Stimulated activated CD8-positive, alpha-beta memory T cell treated with anti-CD3 and anti-CD28 coated beads, Interleukin-2, amount 100 ng/mL, for 1 hour (primary cell): ENCODE measurements around the gene ZDHHC9.
"Not testable (repeated sequence)": the region's sequence is repeated elsewhere in the genome, so short reads cannot be mapped to it uniquely, and the experiment has no call there.

Experiments used
- DNase-seq, 2 donors: peaks; one replicate each; pipeline ENCODE4 v3.0.0-alpha.2; 2020; ENCODE audit warnings: low read depth in 2 of 2

The ZDHHC9 gene

DNA sequence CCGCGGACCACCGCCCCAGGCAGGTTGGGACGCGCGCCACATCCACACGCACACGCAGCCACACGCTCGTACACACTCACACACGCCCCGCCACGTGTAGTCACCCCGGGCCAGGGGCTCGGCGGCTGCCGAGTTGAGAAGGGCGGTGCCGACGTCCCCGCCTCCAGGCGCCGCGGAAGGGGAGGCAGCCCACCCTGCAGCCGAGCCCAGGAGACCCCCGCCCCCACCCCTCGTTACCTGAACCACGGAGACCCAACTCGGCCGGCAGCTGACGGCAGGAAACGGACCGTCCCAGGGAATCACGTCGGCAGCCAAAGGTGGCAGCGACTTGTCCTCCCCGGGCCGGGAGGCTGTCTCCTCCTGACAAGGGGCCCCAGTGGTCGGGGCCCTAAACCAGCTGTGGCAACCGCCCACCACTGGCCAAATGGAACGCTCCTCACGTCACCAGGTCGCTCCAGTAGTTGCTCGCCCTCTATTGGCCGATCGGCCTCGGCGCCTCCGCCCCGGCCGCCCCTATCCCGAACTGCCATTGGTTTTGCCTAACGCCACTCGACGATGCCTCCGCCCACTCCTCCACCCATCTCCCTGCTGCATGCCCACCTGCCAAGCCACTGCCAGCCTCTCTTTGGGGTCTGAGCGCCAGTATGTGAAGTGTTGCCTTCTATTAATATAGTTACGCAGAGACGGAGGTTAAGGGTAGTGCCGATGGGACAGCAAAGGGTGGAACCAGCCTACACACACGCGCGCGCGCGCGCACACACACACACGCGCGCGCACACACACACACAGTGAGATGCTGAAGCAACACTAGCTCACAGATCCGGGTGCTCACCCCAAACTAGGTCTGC is at the start of gene ZDHHC9:
TSS of gene ZDHHC9 (minus strand) at position 428 of the 848 bp plus-strand sequence. CDS start 1,941 bp downstream, outside the sequence.
- DNase-seq: peak; percentile 67 to 72

DNA sequence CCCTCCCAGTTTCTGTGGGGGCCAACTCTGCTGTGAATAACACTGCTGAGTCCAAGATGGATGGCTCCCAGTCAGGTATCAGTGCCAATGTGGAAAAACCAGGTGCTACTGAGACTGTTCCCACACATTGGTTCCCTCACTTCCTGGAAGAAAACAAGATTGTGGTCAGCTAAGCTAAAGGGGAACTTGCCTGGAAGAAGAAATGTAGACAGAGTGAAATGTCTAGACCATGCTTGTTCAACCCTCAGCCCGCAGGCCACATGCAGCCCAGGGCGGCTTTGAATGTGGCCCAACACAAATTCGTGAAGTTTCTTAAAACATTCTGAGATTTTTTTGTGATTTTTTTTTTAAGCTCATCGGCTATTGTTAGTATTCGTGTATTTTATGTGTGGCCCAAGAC is 33.7 kb upstream of the ZDHHC9 start:
- DNase-seq: no peak

DNA sequence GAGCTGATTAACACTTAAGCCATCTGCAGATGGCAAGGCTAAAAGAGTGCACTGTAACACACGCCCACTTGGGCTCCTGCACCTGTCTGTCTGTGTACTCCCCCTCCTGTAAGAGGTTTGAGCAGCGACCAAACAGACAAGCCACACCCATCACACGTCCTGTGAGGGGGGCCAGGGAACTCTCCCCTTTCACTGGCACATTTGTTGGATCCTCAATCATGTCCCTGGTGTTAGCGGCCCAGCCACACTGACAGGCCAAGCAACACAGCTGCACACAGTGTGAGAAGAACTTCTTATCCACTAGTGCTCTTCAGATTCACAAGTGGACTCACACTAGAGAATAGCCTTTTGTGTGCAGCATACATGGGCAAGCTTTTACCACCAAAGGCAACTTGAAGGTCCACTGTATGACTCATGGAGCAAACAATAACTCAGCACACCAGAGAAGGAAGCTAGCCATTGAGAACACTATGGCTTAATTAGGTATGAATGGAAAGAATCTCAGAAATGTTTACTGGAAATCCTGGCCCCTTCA is 33.2 kb upstream of the ZDHHC9 start:
- DNase-seq: no peak

DNA sequence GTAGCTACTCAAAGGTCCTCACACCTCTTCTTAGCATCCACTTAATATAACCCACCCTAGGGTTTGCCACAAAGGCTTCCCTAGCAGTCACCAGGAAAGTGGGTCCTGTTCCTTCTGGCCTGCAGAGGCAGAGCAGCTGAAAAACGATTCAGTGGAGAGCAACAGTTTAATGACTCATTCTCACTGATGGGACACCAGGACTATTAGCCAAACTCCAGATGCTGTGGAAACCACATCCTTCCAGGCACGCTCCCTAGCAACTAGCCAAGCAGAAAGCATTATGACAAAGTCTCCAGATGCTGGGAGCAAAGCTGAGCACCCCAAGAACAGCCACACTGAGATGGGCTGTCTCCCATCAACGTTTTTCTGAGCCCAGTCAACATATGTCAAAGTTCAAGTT is 32.0 kb upstream of the ZDHHC9 start:
- DNase-seq: no peak

DNA sequence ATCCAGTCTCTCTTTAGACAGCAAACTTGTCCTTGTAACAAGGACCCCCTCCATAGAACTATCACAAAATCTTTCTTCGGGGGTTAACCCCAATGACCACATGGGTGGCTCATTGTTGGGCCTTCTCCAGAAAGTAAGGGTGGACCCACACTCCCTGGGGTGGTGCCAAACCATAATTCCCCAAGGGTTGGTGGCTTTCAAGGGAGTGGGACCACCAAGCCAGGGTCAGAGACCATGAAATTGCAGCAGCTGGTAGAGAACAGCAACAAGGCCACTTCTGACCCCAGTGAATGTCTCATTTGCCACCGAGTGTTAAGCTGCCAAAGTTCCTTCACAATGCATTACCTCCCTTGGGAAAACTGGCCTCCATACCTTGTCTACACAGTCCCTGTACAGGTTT is 28.8 kb upstream of the ZDHHC9 start:
- no peak for DNase-seq

DNA sequence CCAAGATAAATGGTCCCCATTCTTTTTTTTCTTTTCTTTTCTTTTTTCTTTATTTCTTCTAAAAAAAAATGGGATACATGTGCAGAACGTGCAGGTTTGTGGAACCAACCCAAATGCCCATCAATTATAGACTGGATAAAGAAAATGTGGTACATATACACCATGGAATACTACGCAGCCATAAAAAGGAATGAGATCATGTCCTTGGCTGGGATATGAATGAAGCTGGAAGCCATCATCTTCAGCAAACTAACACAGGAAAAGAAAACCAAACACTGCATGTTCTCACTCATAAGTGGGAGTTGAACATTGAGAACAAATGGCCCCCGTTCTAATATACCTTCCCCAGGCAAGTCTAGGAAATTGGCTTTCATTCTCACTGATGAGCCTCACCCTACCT is 22.6 kb upstream of the ZDHHC9 start:
- not testable (repeated sequence) for DNase-seq

DNA sequence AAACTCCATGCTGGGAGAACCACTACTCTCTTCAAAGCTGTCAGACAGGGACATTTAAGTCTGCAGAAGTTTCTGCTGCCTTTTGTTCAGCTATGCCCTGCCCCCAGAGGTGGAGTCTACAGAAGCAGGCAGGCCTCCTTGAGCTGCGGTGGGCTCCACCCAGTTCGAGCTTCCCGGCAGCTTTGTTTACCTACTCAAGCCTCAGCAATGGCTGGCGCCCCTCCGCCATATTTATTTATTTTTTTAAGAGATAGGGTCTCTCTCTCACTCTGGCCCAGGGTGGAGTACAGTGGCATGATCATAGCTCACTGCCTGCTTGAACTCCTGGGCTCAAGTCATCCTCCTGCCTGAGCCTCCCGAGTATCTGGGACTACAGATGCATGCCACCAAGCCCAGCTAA is 15.4 kb upstream of the ZDHHC9 start:
- DNase-seq: not testable (repeated sequence)

DNA sequence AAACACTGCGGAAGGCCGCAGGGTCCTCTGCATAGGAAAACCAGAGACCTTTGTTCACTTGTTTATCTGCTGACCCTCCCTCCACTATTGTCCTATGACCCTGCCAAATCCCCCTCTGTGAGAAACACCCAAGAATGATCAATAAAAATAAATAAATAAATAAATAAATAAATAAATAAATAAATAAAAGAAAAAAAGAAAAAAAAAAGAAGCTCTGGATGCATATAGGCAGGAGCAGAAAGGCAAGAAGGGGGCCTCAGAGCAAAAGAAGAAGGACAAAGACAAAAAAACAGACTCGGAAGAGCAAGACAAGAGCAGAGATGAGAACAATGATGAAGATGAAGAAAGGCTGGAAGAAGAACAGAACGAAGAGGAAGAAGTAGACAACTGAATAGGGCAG is 8.1 kb upstream of the ZDHHC9 start:
- DNase-seq: not testable (repeated sequence)

DNA sequence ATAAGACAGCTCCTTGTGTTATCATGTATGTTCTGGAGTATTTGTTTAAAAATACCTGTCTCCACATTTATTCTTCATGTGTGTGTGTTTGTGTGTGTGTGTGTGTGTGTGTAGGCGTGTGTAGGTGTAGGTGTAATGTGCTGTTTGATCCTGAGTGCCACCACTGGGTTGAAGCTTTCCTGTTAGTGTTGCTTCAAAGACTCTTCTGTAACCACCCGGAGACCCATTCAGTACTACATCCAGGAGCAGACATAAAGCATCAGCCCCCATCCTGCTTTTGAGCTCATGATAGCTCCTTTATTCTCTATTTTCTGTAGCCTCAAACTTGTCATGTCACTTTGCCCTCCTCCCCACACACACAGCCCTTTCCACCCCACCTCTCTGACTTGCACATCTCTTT is 3.0 kb upstream of the ZDHHC9 start:
- no peak for DNase-seq

DNA sequence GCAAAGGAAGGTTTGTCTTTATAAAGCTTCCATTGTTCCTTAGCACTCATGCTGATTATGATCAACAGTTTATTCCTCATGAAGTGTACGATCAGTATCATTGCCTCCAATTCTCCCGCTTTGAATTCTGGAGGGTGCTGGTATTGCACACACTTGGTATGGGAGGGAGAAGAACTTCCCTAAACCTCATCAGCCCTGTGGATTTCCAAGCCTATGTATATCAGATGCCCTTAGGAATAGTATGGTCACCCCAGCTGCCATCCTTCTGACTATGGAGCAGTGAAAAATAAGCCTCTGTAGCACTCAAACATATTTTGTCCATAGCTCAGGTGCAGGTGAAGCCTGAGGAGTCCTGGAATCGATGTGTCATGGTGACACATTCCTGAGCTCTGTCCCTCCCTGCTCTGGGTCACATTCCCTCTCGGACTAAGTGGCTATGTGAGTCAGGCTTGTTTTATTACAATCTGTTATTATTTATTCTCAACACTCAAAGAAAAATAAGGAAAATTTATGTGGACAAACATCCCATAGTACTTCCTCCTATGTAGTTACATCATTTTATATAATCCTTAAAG is 2.0 kb upstream of the ZDHHC9 start:
- no peak for DNase-seq

DNA sequence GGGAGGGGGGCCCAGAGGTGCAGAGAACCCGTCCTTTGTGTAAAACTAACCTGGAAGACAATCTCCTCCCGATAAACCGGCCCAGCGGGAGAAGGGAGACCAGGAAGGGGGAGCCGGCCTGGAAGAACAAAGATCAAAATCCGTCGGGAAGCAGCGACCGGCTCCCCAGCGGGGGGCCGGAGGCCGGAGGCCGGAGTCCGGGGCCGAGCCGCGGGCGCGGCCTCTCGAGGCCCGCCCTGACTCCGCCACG is 552 bp downstream of the ZDHHC9 start:
- DNase-seq: no peak

DNA sequence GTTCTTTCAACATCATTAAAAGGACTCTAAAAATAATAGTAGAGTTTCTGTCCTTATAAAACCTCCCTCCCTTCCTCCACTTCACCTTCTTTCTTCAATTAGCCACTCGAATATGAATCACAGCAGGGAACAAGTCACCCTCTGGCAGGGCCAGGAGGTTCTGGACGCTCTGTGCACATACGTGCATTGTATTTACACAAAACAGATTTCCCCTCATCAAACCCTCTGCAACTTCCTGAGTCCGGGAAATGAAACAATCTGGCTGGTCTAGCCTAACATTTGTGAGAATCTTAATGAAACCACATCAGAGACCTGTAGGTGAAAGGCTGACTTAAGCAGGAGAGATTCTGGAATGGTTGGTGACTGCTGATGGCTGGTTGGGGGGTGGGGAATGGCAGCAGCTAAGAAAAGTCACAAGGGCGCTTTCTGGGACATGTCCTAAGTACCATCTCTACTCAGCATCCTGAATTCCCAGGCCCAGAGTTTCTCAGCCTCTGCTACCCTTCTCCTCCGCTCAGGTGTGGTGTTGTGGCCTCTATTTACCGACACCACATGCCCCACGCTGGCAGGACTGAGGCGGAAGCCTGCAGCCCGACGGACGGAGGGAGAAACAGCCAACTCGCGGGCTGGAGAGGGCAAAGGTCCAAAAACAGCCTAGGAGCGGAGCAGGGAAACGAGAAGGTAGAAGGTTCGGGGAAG is 1.0 kb downstream of the ZDHHC9 start:
- no peak for DNase-seq

DNA sequence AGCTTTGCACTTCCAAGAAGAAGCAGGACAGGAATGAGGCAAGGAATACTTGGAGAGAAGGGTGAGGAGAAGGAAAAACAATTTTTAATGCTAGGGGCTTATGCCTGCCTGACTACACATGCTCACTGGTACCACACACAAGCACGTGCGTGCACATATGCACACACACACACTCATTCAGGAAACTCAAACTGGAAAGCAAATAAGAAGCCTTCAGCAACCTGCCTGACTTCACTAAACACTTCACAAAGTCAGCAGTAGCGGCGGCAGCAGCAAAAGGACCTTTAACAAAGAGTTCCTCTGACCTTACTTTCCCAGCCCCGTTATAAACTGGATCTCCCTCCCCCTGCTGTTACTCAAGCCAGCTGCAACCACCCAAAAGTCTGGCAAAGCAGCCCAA is 3.3 kb downstream of the ZDHHC9 start:
- no peak for DNase-seq

DNA sequence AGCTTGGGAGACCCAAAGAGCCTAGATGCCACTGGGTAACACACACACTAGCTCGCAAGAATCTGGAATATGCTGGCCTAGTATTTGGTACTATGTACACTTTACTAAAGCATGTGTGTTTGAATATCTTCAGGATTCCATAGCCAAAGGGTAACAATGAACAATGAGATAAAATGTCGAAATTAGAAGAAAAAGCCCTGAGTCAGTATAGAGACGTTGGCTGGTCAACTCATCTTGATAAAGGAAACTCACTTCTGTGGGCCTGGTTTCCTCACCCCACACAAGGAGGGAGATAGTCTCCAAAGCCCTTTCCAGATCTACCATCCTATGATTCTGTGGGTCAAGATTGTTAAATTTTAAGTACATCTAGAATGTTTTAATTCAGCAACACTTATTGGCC is 6.9 kb downstream of the ZDHHC9 start:
- no peak for DNase-seq

DNA sequence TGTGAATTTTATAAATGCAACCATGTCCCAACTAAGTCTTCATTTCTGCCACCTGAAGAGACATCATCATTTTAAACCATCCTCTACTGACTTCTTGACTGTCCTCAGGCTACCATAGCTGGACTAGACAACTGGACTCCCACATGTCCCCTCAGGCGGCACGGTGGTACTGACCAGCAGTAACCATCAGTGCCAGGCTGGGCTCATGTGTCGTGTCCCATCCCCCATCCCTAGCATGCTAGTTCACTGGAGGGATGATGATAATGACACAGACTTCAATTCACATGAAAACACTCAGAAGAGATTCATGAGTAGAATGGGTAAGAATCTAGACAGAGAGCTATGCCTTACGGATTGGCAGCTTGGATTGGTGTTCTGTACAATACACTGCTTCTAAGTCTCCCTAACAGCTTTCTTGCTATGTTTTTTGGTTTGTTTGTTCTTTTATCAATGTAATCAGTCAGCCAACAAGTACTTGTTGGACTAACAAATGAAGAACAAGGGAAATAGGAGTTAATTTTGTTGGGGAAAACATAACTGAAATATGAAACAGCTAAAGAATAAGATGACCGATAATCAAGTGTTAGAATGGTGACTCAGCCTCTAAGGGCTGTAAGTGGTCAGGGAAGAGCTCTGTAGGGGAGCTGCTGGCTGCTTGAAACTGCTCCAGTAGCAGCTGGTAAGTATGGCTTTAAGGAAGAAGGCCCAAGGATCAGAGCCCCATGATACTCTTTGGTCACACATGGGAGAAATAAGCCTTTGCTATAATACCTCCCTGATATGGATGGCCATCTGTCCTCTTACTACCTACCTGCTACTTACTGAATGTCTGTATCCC is 10.3 kb downstream of the ZDHHC9 start:
- no peak for DNase-seq

DNA sequence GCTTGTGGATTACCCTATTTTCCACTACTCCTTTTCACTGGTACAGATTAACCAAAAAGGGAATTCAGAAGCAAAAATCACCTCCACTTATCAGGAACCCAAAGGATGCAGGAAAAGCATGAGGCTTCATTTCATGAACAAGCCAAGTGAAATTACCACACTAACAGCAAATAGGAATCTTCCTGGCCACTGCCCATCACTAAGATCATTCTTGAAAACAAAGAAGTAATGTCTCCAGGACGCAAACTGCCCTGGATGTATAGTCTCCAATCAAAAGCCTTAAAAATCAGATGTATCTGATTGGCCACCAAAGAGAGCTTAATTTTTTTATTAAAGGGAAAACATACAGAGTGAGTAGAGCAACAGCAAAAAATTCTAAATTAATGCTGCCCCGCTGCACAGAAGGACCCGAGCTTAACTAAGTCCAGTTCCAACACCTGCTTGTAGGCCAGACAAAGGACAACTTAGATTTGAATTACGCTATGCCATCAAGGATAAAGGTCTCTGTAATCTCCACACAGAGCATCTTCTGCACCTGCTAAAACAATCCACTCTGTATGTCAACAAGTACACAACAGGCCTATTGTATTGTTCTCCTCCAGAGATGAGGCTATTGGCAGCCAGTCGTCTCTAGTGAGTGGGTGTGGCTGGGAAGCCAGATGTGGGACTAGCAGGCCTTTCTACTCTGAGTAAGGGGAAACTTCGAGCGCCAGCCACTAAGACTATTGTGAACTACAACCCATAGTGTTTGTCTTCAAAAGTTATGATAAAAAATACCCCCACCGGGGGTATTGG is 12.4 kb downstream of the ZDHHC9 start:
- DNase-seq: no peak

DNA sequence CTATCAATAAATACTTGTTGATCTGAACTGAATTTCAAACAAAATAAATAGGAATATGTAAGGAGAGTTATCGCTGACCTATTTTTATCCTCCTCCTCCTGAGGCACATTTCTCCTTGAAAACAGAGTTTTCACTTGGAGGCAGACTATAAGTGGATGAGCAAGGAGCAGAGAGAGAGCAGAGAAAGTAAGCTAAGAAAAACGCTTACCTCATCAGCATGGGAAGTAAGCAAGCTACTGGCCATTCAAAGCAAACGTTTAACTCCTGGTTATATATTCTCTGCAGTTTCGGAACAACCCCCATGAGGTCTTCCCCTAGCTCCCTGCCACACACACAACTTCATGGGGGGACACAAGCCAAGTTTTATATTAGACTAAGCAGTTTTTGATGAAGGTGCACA is 13.2 kb downstream of the ZDHHC9 start:
- no peak for DNase-seq

DNA sequence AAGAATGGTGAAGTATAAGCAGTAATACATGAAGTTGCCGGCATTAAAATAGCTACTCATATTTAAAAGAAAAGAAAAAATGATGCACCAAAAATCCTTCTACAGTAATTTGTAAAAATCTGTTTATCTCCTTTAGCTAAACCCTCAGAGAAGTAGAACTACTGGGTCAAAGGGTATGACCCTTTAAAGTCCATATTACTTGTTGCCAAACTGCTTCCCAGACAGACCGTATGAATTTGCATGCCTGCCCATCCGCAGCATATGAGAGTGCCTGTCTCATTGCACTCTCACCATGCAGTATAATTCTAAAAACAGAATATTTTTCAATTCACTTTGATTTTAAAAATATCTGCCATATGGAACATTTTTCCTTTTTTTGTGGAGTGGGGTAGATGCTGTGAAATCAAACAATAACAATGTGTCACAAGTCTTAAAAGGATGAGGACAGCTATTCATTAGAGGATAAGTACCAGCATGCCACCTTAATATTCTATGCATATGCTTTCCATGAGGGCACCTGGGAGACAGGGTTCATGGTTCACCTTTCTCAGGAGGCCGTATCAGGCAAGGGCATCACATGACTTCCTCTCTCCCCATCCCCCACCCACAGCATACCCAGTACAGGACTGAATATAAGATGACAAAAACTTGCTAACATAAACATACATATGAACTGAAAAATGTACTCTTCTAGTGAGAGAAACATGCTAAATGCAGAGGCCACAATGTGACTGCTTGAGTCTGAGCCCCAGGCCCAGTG is 17.8 kb downstream of the ZDHHC9 start:
- no peak for DNase-seq

DNA sequence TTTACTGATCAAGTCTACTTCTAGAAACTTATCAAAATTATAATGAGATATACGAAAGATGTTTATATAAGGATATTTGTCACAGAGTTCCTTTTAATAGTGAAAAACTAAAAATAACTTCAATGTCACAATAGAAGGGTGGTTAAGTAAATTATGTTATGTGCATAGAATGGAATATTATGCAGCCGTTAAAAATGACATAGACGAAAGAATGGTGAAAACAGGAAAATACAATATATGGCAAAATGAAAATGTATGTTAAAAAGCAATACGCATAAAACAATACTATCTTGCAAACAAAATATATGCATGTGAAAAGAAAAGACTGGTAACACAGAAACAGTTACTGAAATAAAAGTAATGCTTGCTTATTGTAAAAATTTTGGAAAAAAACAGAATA is 19.1 kb downstream of the ZDHHC9 start:
- no peak for DNase-seq

DNA sequence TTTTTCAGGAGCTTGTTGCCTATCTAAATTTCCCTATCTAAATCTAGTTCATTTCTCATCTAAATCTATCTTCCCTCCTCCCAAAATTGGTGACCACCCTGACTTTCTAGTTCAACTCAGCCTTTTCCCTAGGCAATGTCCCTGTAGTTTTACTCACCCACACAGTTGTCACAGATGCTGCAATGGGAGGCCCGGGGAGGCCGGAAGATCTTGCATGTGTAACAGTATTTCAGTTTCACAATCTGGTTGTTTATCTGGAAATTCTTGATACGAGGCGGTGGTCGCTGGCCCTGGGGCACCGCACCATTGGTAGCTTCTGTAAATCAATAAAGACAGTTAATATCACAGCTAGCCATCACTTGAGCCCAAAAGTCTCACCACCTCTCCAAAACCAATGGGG is 20.2 kb downstream of the ZDHHC9 start:
- DNase-seq: no peak
